ENCODE measurements around the gene CEP131.

Gene CEP131

DNA sequence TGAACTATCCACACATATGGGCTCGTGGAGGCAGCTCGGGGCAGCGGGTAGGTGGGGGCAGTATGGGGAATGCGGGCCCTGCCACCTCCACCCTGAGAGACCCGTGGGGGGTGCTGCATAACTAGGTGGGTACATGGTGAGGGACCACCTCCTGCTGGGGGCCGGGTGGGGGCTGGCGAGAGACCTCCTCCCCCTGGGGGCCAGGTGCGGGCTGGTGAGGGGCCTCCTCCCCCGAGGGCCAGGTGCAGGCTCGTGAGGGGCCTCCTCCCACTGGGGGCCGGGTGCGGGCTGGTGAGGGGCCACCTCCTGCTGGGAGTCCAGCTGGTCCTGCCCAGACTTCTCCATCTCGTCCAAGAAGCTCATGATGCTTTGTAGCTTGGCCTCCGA is 25.4 kb downstream of the CEP131 start:
- no peak for DNase-seq

- no peak for DNase-seq
Observed at GRCh38 chr17:81196505-81197408, 26.0 kb downstream of the CEP131 start.

DNA sequence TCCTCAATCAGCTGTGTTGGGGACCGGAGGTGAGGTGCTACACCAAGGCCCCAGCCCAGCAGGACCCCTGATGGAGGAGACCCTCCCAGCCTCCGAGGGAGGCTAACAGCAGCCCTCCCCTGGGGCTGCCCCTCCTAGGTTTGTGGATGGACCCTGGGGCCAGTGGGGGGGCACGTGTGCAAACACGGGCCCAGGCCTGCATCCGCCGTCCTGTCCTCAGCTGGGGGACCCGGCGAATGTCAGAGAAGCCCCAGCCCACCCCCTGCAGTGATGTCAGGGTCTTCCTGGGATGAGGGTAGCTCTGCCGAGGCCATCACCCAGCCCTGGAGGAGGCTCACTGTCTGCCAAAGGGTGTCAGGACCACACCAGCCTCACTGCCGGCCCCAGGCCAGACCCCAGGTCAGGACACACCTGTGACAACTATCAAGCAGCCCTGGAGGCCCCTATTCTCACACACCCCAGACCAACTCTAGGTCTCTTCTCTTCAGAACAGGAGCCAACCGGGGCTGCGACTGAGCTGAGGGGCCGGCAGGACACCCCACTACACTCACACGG is 26.7 kb downstream of the CEP131 start:
- DNase-seq, result no peak

GRCh38 chr17:81194941-81195901 is 27.5 kb downstream of the CEP131 start:
- no peak for DNase-seq

- no peak for DNase-seq
Observed at GRCh38 chr17:81194225-81194760, 28.5 kb downstream of the CEP131 start.

GRCh38 chr17:81193470-81194224 is 29.1 kb downstream of the CEP131 start:
- DNase-seq, result no peak

DNA sequence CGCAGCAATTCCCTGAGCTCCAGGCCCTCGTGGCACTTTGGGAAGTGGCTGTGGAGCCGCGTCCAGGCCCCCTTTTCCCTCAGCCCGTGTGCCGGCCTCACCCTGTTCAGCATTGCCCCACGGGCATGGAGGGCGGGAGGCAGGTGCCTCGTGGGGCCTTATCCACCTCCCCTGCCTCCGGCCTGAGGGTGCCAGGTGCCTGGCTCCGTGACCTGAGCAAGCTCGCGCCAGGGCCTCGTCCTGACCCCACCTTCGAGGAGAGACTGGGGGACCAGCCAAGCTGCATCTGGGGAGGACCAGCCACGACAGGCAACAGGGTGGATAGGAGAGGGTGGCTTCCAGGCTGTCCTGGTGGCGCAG is 29.7 kb downstream of the CEP131 start:
- no peak for DNase-seq

DNA sequence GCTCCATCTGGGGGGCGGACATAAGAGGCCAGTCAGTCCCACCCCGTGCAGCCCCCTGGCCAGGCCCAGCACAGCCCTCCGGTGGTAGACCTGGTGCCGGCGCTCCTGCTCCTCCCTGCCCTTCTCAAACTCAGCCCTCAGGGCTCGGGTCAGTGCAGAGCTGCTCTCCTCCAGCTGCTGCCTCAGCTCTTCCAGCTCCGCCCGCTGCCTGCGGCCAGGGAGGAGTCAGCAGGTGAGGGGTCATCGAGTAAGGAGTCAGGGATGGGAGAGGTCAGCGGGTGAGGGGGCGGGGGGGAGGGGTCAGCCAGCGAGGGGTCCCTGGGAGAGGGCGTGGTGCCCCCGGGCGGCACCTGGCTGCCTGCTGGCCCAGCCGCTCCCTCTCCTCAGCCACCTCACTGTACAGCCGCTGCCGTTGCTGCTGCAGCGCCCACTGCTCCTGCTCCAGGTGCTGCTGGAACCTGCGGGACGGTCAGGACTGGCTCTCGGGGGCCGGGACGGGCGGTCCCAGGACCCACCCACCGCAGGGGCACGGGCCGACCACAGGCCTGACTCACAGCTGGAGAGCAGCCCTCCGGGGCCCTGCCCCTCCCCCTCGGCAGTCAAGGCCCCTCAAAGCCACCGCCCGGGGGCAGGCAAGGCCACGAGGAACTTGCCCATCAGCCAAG is 30.2 kb downstream of the CEP131 start:
- no peak for DNase-seq

- no peak for DNase-seq
Observed at GRCh38 chr17:81191646-81192045, 31.1 kb downstream of the CEP131 start.

- DNase-seq, result no peak
Observed at GRCh38 chr17:81191116-81191515, 31.6 kb downstream of the CEP131 start.

DNA sequence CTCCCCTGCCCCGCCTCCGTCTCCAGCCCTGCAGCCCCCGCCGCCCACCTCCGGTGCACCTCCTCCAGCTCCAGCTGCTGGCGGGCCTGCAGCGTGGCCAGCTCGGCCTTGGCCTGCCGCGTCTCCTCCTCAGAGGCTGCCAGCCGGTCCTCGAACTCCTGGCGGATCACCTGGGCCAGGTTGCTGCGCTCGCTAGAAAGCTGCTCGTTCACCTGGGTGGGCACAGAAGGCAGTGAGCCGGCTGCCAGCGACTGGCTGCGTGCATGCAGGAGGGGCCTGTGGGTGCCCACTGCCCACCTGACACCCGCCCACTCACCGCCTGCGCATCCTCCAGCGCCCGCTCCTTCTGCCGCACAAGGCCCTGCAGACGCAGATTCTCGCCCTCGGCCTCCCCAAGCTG is 32.2 kb downstream of the CEP131 start:
- no peak for DNase-seq

DNA sequence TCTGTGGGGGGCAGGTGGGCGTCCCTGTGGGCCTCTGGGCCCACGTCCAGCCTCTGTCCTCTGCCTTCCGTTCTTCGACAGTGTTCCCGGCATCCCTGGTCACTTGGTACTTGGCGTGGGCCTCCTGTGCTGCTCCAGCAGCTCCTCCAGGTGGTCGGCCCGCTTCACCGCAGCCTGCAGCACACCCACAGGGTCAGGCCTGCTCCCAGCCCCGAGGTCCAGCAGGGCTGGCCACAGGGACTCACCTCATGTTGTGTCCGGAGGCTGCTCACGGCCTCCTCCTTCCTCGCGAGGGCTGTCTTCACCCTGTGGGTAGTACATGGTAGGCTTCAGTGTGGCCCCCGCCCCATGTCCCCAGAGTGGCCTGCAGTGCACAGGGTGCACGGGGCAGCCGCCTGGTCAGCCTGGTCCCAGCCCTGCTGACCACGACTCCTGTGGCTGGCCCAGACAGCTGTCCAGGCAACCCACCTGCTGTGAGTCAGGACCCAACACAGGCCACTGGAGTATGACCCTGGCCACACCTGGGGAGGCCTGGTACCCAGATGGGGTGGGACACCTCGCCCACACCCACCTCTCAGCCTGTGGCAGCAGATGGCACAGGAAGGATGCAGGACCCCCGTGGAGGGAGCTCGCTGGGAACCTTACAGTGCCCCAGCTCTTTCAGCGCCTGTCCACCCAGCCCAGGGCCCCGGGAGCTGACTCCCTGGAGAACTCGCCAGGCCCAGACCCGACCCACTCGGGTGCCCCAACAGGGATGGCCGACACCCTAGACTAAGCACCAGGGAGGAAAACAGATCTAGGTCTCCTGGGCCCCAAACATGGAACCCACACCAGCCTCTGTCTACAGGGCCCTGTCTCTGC is 32.9 kb downstream of the CEP131 start:
- DNase-seq, result no peak

DNA sequence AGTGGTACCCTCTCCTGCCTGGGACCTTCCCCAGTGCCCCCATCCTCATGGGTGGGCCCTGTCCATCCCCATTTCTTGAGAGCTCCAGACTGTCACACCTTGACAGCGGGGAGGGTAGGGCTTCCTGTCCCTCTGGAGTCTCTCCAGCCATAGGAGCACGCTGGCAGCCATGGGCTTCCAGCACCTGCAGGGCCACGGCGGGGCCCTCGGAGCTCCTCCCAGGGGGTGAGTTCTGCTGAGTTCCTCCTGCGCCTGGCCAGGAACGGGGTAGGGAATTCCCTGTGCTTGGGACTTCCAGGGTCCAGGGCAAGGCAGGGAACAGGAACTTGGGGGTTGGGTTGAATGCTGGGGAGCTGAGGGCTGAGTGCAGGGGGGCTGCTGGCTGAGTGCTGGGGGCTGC is 33.7 kb downstream of the CEP131 start:
- no peak for DNase-seq

DNA sequence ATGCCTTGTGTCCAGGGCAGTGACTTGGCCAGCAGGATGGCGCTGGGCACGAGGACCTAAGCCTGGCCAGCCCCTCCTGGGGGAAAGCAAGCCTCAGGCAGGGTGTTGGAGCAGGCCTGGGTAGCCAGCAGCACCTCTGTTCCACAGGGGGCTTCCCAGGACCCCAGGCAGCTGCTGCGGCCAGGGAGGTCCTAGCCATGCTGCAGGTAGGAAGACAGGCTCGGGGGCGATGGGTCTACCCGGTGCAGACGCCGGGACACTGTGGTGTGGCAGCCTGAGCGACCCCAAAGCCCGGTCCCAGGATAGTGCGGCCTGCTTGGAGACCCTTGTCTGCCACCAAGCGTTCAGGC is 34.3 kb downstream of the CEP131 start:
- DNase-seq, result no peak

- no peak for DNase-seq
Observed at GRCh38 chr17:81187586-81188490, 34.9 kb downstream of the CEP131 start.

GRCh38 chr17:81187120-81187519 is 35.6 kb downstream of the CEP131 start:
- no peak for DNase-seq

DNA sequence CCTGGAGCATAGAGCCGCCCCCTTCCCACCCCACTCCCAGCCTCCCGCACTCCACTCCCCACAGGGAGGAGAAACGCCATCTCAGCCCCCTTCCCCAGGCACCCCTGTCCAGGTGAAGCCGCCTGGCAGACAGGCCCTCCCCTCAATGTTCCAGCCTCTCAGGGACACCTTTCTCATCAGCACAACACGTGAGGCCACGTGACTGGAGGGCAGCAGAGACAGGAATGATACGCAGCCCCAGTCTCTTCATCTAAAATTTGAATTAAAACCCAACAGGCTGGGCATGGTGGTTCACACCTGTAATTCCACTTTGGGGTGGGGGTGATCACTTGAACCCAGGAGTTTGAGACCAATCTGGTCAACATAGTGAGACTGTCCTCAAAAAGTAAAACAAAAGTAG is 36.6 kb downstream of the CEP131 start:
- DNase-seq, result no peak

- no peak for DNase-seq
Observed at GRCh38 chr17:81184555-81184954, 38.2 kb downstream of the CEP131 start.

DNA sequence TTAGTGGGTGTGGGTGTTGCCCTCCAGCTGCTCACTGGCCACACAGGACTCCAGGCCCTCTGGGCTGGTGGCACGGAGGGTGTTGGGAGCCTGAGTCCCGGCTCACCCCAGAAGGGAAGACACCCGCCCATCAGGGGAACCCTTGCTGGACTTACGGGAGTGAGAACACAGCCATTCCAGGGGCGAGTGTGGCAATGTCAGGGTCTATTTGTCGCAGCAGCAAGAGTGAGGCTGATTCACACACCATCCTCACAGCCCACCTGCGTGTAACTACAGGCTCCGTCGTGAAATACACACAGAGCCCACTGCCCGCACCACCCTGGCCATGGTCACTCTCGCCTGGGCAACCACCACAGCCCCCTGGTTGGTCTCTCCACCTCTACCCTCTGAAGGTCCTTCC is 39.0 kb downstream of the CEP131 start:
- DNase-seq, result no peak

- DNase-seq, result no peak
Observed at GRCh38 chr17:81183316-81183715, 39.4 kb downstream of the CEP131 start.

Data from hematopoietic multipotent progenitor cell treated with erythropoietin and hydrocortisone succinate and interleukin-3 and kit ligand, for 6 days (in vitro differentiated cells).